A673 (cell line): ENCODE results near the gene WNK2. TPM values are rescaled to one million over a fixed set of nuclear protein-coding genes. Genes with fewer than 3 reads are reported as not detected.

Experiments
- BruUV-seq: library from RNA; stranded (reverse); fragments of 400-500 nt; replicated peaks from 2 replicates; lab custom pipeline; 2021; lab: Mats Ljungman, UMichigan
- CTCF ChIA-PET: fragments of 300-600 bp; sonication (Branson Sonifier 250); formaldehyde crosslinking; loops from one replicate; lab custom pipeline; 2022; ENCODE audit warnings: antibody characterized with exemption; lab: Charles Lee
- POLR2A ChIA-PET: fragments of 300-600 bp; sonication (Branson Sonifier 250); formaldehyde crosslinking; loops from one replicate; lab custom pipeline; 2022; ENCODE audit warnings: antibody characterized with exemption; ENCODE audit not compliant: low non-redundant PET; lab: Charles Lee
- DNase-seq: peaks from one replicate; pipeline ENCODE4 v3.0.0-alpha.2; 2015; ENCODE audit warnings: low spot score
- H3K27ac ChIP-seq: fragments of 200-600 bp; sonication (generic); 2 replicates; pipeline ENCODE4 v1.5.1; 2016; ENCODE audit warnings: mixed run types, low read depth, mild to moderate bottlenecking, mixed read lengths, antibody characterized with exemption, low read length; ENCODE audit not compliant: poor library complexity, severe bottlenecking
- H3K27me3 ChIP-seq: fragments of 200-600 bp; sonication (generic); replicated peaks from 2 replicates; pipeline ENCODE4 v1.6.1; 2017; ENCODE audit warnings: mixed run types, low read depth, mild to moderate bottlenecking, mixed read lengths, antibody characterized with exemption, low read length; ENCODE audit not compliant: insufficient read depth, poor library complexity
- H3K36me3 ChIP-seq: fragments of 200-600 bp; sonication (generic); 2 replicates; pipeline ENCODE4 v1.6.1; 2016; ENCODE audit warnings: mixed run types, mild to moderate bottlenecking, mixed read lengths, antibody characterized with exemption, low read length; ENCODE audit not compliant: insufficient read depth, poor library complexity, severe bottlenecking
- H3K4me1 ChIP-seq: fragments of 200-600 bp; sonication (generic); 2 replicates; pipeline ENCODE4 v1.6.1; 2017; ENCODE audit warnings: mixed run types, mild to moderate bottlenecking, mixed read lengths, antibody characterized with exemption, low read length; ENCODE audit not compliant: insufficient read depth, poor library complexity, severe bottlenecking
- H3K4me3 ChIP-seq: fragments of 200-600 bp; sonication (generic); 2 replicates; pipeline ENCODE4 v1.5.1; 2016; ENCODE audit warnings: low read depth, mixed run types, mild to moderate bottlenecking, mixed read lengths, low read length; ENCODE audit not compliant: poor library complexity, severe bottlenecking
- H3K9me3 ChIP-seq: fragments of 200-600 bp; sonication (generic); 2 replicates; pipeline ENCODE4 v1.6.1; 2016; ENCODE audit warnings: mixed run types, low read depth, mild to moderate bottlenecking, mixed read lengths, antibody characterized with exemption, low read length; ENCODE audit not compliant: poor library complexity, severe bottlenecking
- CTCF ChIP-seq: fragments of 300-800, 200-600 bp; sonication (generic); conservative IDR thresholded peaks from 2 replicates; pipeline ENCODE4 v1.5.1; 2017; ENCODE audit warnings: low read depth, mild to moderate bottlenecking, antibody characterized with exemption, low read length, moderate library complexity, mixed read lengths
- EZH2 ChIP-seq: fragments of 200-600 bp; sonication (generic); IDR thresholded peaks from 2 replicates; pipeline ENCODE4 v1.6.1; 2017; ENCODE audit warnings: borderline replicate concordance, low read depth, mild to moderate bottlenecking, mixed read lengths, antibody characterized with exemption, low read length; ENCODE audit not compliant: poor library complexity, severe bottlenecking
- intact Hi-C: fragments of 100-400 bp; cut with micrococcal nuclease; formaldehyde crosslinking; loops from one replicate; pipeline ENCODE4 v1.10.0; 2022; ENCODE audit not compliant: unreplicated experiment
- total RNA-seq: library from RNA; stranded (reverse); gene quantifications from 2 replicates; pipeline ENCODE4 v1.2.3, GENCODE V29; 2021

WNK2 gene
- total RNA-seq, 1 experiment from 2014 or later, result 9.6 TPM

- ChIA-PET CTCF (no interaction called here), POLR2A (no interaction called here)
- Histone ChIP-seq H3K27me3 (no peaks in the 10 kb centered on the region), H3K36me3 (no peaks in the 10 kb centered on the region), H3K4me3 (no peak overlapping the region), H3K27ac (no peak overlapping the region), H3K4me1 (no peaks in the 10 kb centered on the region), H3K9me3 (no peaks in the 10 kb centered on the region)
- no TSS peak for BruUV-seq
- intact Hi-C loops, result no loop called here
- TF ChIP-seq EZH2 (no peak), CTCF (no peak)
- DNase-seq, result no peak
Observed at GRCh38 chr9:93229636-93230035, 45.7 kb downstream of the WNK2 start.

- Histone ChIP-seq H3K27ac (no peak overlapping the region), H3K9me3 (no peaks in the 10 kb centered on the region), H3K36me3 (no peaks in the 10 kb centered on the region), H3K4me3 (no peak overlapping the region), H3K4me1 (no peaks in the 10 kb centered on the region), H3K27me3 (no peaks in the 10 kb centered on the region)
- ChIA-PET CTCF (no interaction called here), POLR2A (no interaction called here)
- no TSS peak for BruUV-seq
- DNase-seq, result no peak
- intact Hi-C loops, result no loop called here
- TF ChIP-seq EZH2, result no peak
- TF ChIP-seq CTCF, result no peak
Observed at GRCh38 chr9:93230185-93230584, 46.2 kb downstream of the WNK2 start.

- TF ChIP-seq CTCF (no peak), EZH2 (no peak)
- no peaks in the 10 kb centered on the region for H3K36me3 ChIP-seq
- BruUV-seq, result no TSS peak
- no peaks in the 10 kb centered on the region for H3K27me3 ChIP-seq
- DNase-seq, result no peak
- no peaks in the 10 kb centered on the region for H3K4me1 ChIP-seq
- no peak overlapping the region for H3K27ac ChIP-seq
- intact Hi-C loops, result no loop called here
- CTCF ChIA-PET, result no interaction called here
- H3K9me3 ChIP-seq, result no peaks in the 10 kb centered on the region
- POLR2A ChIA-PET, result no interaction called here
- H3K4me3 ChIP-seq, result no peak overlapping the region
Observed at GRCh38 chr9:93230601-93231000, 46.7 kb downstream of the WNK2 start.
